Measurements from ENCODE around the gene ZDHHC7.

ZDHHC7 gene

GRCh38 chr16:84953190-84953746 lies 58.1 kb downstream of the ZDHHC7 start:
- Mint-ChIP-seq H3K4me1 (peaks cover 19% of the 10 kb centered on the region), H3K36me3 (ENCODE audit: low read depth) (no peaks in the 10 kb centered on the region), H3K4me3 (no peak overlapping the region), H3K27ac (peak overlapping the region; percentile 90 to 98 (median 91)), H3K27me3 (ENCODE audit: low read depth) (peaks cover 10% of the 10 kb centered on the region), H3K9me3 (no peaks in the 10 kb centered on the region)
- TF ChIP-seq CTCF (IDR thresholded peaks at IDR 0.05; ENCODE audit: unreplicated experiment in 3 of 3): no peak

GRCh38 chr16:84952335-84953189 lies 58.8 kb downstream of the ZDHHC7 start:
- Mint-ChIP-seq H3K4me1 (peaks cover 24% of the 10 kb centered on the region), H3K4me3 (no peak overlapping the region), H3K27ac (peak overlapping the region; percentile 90 to 98 (median 91)), H3K9me3 (peaks cover 2% of the 10 kb centered on the region), H3K27me3 (ENCODE audit: low read depth) (peaks cover 10% of the 10 kb centered on the region), H3K36me3 (ENCODE audit: low read depth) (no peaks in the 10 kb centered on the region)
- TF ChIP-seq CTCF (IDR thresholded peaks at IDR 0.05; ENCODE audit: unreplicated experiment in 3 of 3): peak; percentile 84 to 89 (median 87)

GRCh38 chr16:84950906-84951305 lies 60.4 kb downstream of the ZDHHC7 start:
- no peak for TF ChIP-seq CTCF (IDR thresholded peaks at IDR 0.05; ENCODE audit: unreplicated experiment in 3 of 3)
- Mint-ChIP-seq H3K4me3 (no peak overlapping the region), H3K9me3 (peaks cover 6% of the 10 kb centered on the region), H3K27ac (peak overlapping the region in 1 of 3 experiments; percentile 56), H3K27me3 (ENCODE audit: low read depth) (peaks cover 12% of the 10 kb centered on the region), H3K4me1 (peaks cover 34% of the 10 kb centered on the region), H3K36me3 (ENCODE audit: low read depth) (no peaks in the 10 kb centered on the region)

- no peak overlapping the region for H3K4me3 Mint-ChIP-seq
These were observed 61.4 kb downstream of the ZDHHC7 start for GRCh38 chr16:84949772-84950436.

More at GRCh38 chr16:84949772-84950436, 61.4 kb downstream of the ZDHHC7 start:
- H3K27me3 Mint-ChIP-seq (ENCODE audit: low read depth): peaks cover 12% of the 10 kb centered on the region
- H3K9me3 Mint-ChIP-seq: peaks cover 6% of the 10 kb centered on the region
- H3K36me3 Mint-ChIP-seq (ENCODE audit: low read depth): no peaks in the 10 kb centered on the region
- H3K4me1 Mint-ChIP-seq: peaks cover 34% of the 10 kb centered on the region
- no peak for TF ChIP-seq CTCF (IDR thresholded peaks at IDR 0.05; ENCODE audit: unreplicated experiment in 3 of 3)
- no peak overlapping the region for H3K27ac Mint-ChIP-seq
